DND-41 (cell line): ENCODE data around the gene SYNRG.
"Not testable (repeated sequence)": the region's sequence is repeated elsewhere in the genome, so short reads cannot be mapped to it uniquely, and the experiment has no call there.

ENCODE experiments used
- ATAC-seq: fragments of 200-7000 bp; cut with Tn5 transposase; 3 replicates; pipeline ENCODE4 v1.9.1; 2021; ENCODE audit warnings: low read depth; ENCODE audit not compliant: insufficient read depth
- DNase-seq: peaks from one replicate; pipeline ENCODE4 v3.0.0-alpha.2; 2020
- H2AFZ ChIP-seq: 2 replicates; pipeline ENCODE4 v1.6.0; 2012; ENCODE audit warnings: low read depth, low read length
- H3K27ac ChIP-seq: 2 replicates; pipeline ENCODE4 v1.5.1; 2012; ENCODE audit warnings: low read length, inconsistent platforms
- H3K27me3 ChIP-seq: fragments of 200-600 bp; sonication (generic); 2 replicates; pipeline ENCODE4 v1.6.0; 2012; ENCODE audit warnings: low read length, mild to moderate bottlenecking, inconsistent platforms; ENCODE audit not compliant: insufficient read depth, poor library complexity
- H3K36me3 ChIP-seq: 2 replicates; pipeline ENCODE4 v1.5.1; 2012; ENCODE audit warnings: low read length, inconsistent platforms; ENCODE audit not compliant: insufficient read depth
- H3K4me1 ChIP-seq: 2 replicates; pipeline ENCODE4 v1.5.1; 2012; ENCODE audit warnings: mild to moderate bottlenecking, low read length; ENCODE audit not compliant: insufficient read depth
- H3K4me2 ChIP-seq: 2 replicates; pipeline ENCODE4 v1.6.0; 2012; ENCODE audit warnings: mild to moderate bottlenecking, moderate library complexity, low read length, inconsistent platforms; ENCODE audit not compliant: insufficient read depth
- H3K4me3 ChIP-seq, 2 experiments: fragments of 200-600 bp in 1 of 2; shearing (Covaris generic) in 1 of 2; 2 replicates each; pipeline ENCODE4 v1.5.1; 2012 to 2016; ENCODE audit warnings: inconsistent platforms in 2 of 2, low read length in 2 of 2, mild to moderate bottlenecking in 2 of 2, low read depth in 1 of 2, moderate library complexity in 1 of 2
- H3K79me2 ChIP-seq: 2 replicates; pipeline ENCODE4 v1.6.0; 2012; ENCODE audit warnings: low read length, inconsistent platforms; ENCODE audit not compliant: insufficient read depth
- H3K9ac ChIP-seq: 2 replicates; pipeline ENCODE4 v1.6.0; 2012; ENCODE audit warnings: low read depth, mild to moderate bottlenecking, inconsistent platforms, low read length, moderate library complexity
- H3K9me3 ChIP-seq: 2 replicates; pipeline ENCODE4 v1.5.1; 2012; ENCODE audit warnings: low read length, moderate library complexity, mild to moderate bottlenecking, inconsistent platforms; ENCODE audit not compliant: insufficient read depth, severe bottlenecking
- H4K20me1 ChIP-seq: 2 replicates; pipeline ENCODE4 v1.6.0; 2012; ENCODE audit warnings: low read length; ENCODE audit not compliant: insufficient read depth
- CTCF ChIP-seq: IDR thresholded peaks from 2 replicates; pipeline ENCODE4 v1.5.1; 2012; ENCODE audit warnings: borderline replicate concordance, low read length, moderate library complexity, mild to moderate bottlenecking; ENCODE audit not compliant: poor library complexity, severe bottlenecking; ENCODE audit errors: extremely low read depth
- EZH2 ChIP-seq: IDR thresholded peaks from 3 replicates; pipeline ENCODE4 v1.6.1; 2012; ENCODE audit warnings: borderline replicate concordance, low read depth, mild to moderate bottlenecking, moderate library complexity, low read length, inconsistent platforms; ENCODE audit not compliant: severe bottlenecking

The SYNRG gene

GRCh38 chr17:37516127-37516571, 93.1 kb downstream of the SYNRG start:
- H4K20me1 ChIP-seq = peaks cover 10% of the 10 kb centered on the region; the same call in 1 of the 2 replicates
- H3K4me1 ChIP-seq = no peaks in the 10 kb centered on the region
- no peak overlapping the region for H3K9ac ChIP-seq
- peaks cover 74% of the 10 kb centered on the region for H3K36me3 ChIP-seq
- no peaks in the 10 kb centered on the region; the same call in 1 of the 2 replicates for H3K79me2 ChIP-seq
- no peak overlapping the region for H3K4me3 ChIP-seq
- ATAC-seq (no peak), DNase-seq (no peak)
- no peak overlapping the region for H2AFZ ChIP-seq
- H3K4me2 ChIP-seq = no peak overlapping the region
- no peaks in the 10 kb centered on the region for H3K9me3 ChIP-seq
- H3K27me3 ChIP-seq = no peaks in the 10 kb centered on the region
- no peak for TF ChIP-seq EZH2
- TF ChIP-seq CTCF = no peak
- no peak overlapping the region for H3K27ac ChIP-seq

GRCh38 chr17:37513711-37514110, 95.5 kb downstream of the SYNRG start:
- TF ChIP-seq CTCF (no peak), EZH2 (no peak)
- ATAC-seq (no peak), DNase-seq (no peak)
- Histone ChIP-seq H4K20me1 (peaks cover 19% of the 10 kb centered on the region; the same call in 1 of the 2 replicates), H3K9ac (no peak overlapping the region), H3K4me2 (no peak overlapping the region), H3K9me3 (no peaks in the 10 kb centered on the region), H3K27ac (no peak overlapping the region), H3K79me2 (peaks cover 7% of the 10 kb centered on the region; the same call in 1 of the 2 replicates), H3K4me3 (no peak overlapping the region), H3K4me1 (no peaks in the 10 kb centered on the region), H2AFZ (no peak overlapping the region), H3K36me3 (peaks cover 53% of the 10 kb centered on the region), H3K27me3 (no peaks in the 10 kb centered on the region)

DNA sequence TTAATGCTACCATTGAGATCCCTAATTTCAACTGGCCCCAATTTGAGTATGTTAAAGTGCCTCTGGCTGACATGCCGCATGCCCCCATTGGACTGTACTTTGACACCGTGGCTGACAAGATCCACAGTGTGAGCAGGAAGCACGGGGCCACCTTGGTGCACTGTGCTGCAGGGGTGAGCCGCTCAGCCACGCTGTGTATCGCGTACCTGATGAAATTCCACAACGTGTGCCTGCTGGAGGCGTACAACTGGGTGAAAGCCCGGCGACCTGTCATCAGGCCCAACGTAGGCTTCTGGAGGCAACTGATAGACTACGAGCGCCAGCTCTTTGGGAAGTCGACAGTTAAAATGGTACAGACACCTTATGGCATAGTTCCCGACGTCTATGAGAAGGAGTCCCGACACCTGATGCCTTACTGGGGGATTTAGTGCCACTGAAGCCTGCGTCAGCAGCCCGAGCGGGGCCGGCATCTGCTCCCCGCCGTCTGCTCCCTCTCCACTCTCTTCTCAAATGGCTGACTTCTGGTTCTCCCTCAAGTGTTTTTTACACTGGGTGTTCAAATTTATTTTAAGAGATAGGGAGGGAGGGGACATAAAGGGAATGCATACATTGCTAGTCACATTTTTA, 96.7 kb downstream of the SYNRG start:
- Histone ChIP-seq H3K36me3 (peaks cover 42% of the 10 kb centered on the region), H3K79me2 (peaks cover 11% of the 10 kb centered on the region; the same call in 1 of the 2 replicates), H3K9ac (no peak overlapping the region), H3K27me3 (no peaks in the 10 kb centered on the region), H3K4me3 (no peak overlapping the region), H3K27ac (no peak overlapping the region), H3K4me2 (no peak overlapping the region), H3K9me3 (no peaks in the 10 kb centered on the region), H3K4me1 (no peaks in the 10 kb centered on the region), H2AFZ (no peak overlapping the region), H4K20me1 (peaks cover 23% of the 10 kb centered on the region; the same call in 1 of the 2 replicates)
- DNase-seq = no peak
- no peak; the same call in 2 of the 3 replicates for ATAC-seq
- TF ChIP-seq EZH2 (no peak), CTCF (no peak)

DNA sequence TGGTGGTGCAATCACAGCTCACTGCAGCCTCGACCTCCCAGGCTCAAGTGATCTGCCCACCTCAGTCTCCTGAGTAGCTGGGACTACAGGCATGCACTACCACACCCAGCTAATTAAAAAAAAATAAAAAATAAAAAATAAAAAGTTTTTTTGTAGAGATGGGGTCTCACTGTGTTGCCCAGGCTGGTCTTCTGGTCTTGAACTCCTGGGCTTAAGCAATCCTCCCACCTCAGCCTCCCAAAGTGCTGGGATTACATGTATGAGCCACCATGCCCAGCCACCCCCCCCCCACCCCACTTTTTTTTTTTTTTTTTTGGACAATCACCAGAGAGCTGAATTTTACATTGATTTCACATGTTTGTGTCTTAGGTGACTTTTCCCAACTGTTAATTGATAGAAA, 97.6 kb downstream of the SYNRG start:
- H3K36me3 ChIP-seq = peaks cover 32% of the 10 kb centered on the region
- not testable (repeated sequence) for H3K27ac ChIP-seq, H3K4me1 ChIP-seq, H3K4me3 ChIP-seq, H2AFZ ChIP-seq, H3K27me3 ChIP-seq, H3K4me2 ChIP-seq, ATAC-seq, H3K9ac ChIP-seq, H3K9me3 ChIP-seq, DNase-seq
- peaks cover 14% of the 10 kb centered on the region; the same call in 1 of the 2 replicates for H3K79me2 ChIP-seq
- H4K20me1 ChIP-seq = peaks cover 23% of the 10 kb centered on the region; the same call in 1 of the 2 replicates
